Measurements from ENCODE around the gene KCTD19.
A peak's percentile ranks its signal among the peaks of the same experiment; 100 is the strongest.

The KCTD19 gene

DNA sequence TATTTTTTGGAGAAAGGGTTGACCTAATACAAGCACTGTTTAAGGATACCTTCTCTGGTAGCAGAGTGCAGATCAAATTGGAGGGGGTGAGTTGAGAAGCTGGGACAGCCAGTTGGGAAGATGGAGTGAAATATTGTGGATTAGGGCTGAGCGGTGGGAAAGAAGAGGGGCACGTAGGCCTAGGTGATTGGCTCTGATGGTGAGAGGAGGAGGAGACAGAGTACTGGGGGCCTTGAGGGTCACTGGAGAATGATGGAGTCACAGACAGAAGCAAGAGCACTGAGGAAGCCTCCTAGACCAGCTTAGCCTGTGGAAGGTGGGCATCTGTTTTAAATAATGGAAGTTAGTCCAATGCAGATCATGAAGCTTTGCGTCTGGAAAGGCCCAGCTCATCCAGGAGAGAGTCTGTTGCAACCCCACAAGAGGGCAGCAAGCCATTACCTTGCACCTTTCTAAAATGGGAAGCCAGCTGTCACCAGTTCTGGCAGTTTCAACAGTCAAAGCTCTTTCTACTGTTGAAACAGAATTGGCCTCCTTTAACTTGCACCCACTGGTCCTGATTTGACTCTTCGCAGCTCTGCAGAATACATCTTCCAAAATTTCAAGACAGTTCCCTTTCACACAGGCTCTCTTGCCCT lies 66.0 kb downstream of the KCTD19 start:
- no peak for DNase-seq (ENCODE audit: low read depth in 1 of 2, low spot score in 1 of 2)

- no peak for DNase-seq (ENCODE audit: low read depth in 1 of 2, low spot score in 1 of 2)
These were observed 66.8 kb downstream of the KCTD19 start for GRCh38 chr16:67259705-67260104.

- DNase-seq (ENCODE audit: low read depth in 1 of 2, low spot score in 1 of 2), result no peak
These were observed 68.2 kb downstream of the KCTD19 start for GRCh38 chr16:67258161-67258835.

- DNase-seq (ENCODE audit: low read depth in 1 of 2, low spot score in 1 of 2), result no peak
These were observed 68.9 kb downstream of the KCTD19 start for GRCh38 chr16:67257486-67258160.

DNA sequence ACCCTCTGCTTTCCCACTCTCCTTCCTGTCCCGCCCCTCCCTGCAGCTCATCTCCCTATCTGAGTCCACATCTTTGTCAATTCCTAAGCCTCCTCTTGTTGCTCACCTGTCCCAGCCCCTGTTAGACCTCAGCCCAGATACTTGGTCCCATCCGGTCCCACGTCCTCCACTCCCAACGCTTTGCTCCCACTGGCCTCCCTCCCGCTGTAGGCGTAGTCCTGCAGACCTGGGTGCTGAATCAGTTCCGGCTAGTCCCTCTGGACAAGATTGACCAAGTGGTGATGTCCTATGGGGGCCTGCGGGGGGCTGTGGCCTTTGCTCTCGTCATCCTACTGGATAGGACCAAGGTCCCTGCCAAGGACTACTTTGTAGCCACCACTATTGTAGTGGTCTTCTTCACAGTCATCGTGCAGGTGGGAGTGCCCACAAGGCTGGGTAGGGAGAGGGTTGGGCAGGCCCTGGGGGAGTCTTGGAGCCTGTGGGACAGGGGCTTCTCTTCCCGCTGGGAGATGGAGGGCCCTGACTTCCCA lies 69.8 kb downstream of the KCTD19 start:
- DNase-seq (ENCODE audit: low read depth in 1 of 2, low spot score in 1 of 2), result no peak

- no peak for DNase-seq (ENCODE audit: low read depth in 1 of 2, low spot score in 1 of 2)
These were observed 70.9 kb downstream of the KCTD19 start for GRCh38 chr16:67255553-67256221.

DNA sequence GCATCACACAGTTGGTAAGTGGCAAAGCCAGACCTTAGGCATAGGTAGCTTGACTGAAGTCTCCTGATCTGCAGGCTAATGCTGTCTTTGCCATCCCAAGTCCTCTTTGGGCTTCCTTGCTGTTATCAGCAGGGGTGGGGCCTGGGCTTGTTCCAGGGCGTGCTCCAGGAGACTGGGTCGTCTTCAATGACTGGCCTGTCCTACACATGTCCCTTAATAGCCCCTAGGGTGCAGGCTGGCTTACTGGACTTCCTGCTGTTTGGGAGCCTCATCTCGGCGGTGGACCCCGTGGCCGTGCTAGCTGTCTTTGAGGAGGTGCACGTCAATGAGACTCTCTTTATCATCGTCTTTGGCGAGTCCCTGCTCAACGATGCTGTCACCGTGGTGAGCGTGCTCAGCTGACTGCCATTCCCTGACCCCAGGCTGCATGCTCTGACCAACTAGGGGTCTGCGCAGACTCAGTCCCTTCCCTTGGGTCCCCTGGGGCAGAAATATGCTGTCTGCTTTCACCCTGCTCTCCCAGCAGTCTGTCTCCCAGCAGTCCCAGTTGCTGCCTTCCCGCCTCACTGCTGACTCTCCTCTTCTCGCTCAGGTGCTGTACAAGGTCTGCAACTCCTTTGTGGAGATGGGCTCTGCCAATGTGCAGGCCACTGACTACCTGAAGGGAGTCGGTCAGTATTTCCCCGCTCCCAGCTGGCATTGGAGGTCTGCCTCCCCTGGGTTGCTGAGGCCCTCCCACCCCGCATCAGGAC lies 71.6 kb downstream of the KCTD19 start:
- DNase-seq (ENCODE audit: low read depth in 1 of 2, low spot score in 1 of 2), result no peak

GRCh38 chr16:67252609-67253497 lies 73.7 kb downstream of the KCTD19 start:
- DNase-seq (ENCODE audit: low read depth in 1 of 2, low spot score in 1 of 2), result no peak

GRCh38 chr16:67250045-67250327 lies 76.6 kb downstream of the KCTD19 start:
- DNase-seq (ENCODE audit: low read depth in 1 of 2, low spot score in 1 of 2), result no peak

DNA sequence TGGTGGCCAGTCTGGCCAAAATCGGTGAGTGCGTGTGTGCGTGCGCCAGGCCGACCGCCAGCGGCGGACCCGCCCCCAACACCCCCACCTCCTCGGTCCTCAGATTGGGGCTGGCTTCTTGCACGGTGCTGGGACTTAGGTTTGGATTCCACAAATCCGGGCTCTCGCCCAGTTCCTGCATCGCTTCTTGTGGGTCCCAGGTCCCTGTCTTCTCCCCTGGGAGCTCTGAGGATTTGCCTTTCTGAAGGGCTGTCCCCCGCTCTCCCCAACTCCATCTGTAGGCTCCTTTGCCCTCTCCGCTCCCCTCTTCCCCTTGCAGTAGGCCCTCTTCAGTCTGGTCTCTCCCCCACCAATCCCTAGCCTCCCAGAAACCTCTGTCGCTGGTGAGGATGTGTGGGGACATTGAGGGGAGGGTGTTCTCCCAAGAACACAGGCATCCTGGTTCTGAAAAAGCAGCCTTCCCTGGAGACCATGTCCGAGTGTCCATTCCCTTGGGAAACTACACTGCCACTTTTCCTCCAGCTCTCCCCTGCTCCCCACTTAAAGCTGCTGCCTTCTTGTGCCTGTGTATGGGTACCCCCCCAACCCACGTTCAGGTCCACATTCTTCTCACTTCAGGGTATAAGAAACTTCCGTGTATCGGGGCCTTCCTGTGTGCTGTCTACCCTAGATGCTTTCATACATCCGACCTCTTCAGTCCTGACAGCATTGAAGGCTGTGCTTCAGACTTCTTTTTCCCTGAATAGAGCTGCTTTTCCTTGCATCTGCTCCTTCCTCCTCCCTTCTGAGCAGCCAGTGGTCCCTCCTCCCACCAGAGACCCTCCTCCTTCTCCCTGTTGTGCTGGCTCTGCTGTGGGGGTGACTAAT lies 77.1 kb downstream of the KCTD19 start:
- DNase-seq (ENCODE audit: low read depth in 1 of 2, low spot score in 1 of 2), result no peak

GRCh38 chr16:67248401-67249177 lies 78.0 kb downstream of the KCTD19 start, which contains the start of gene SLC9A5:
SLC9A5 (plus strand) TSS chr16:67248979; CDS start chr16:67249015, 36 bp downstream.
- DNase-seq (ENCODE audit: low read depth in 1 of 2, low spot score in 1 of 2), result peak in 1 of 2 donors; percentile 22

GRCh38 chr16:67248073-67248400 lies 78.5 kb downstream of the KCTD19 start:
- no peak for DNase-seq (ENCODE audit: low read depth in 1 of 2, low spot score in 1 of 2)

GRCh38 chr16:67247192-67248072 lies 79.1 kb downstream of the KCTD19 start, which contains the start of gene FHOD1:
FHOD1 (minus strand) TSS chr16:67247481; CDS start chr16:67247410, 71 bp downstream.
- DNase-seq (ENCODE audit: low read depth in 1 of 2, low spot score in 1 of 2), result peak; percentile 94 to 96

GRCh38 chr16:67246756-67247191 lies 79.8 kb downstream of the KCTD19 start:
- DNase-seq (ENCODE audit: low read depth in 1 of 2, low spot score in 1 of 2), result peak; percentile 20 to 33

- DNase-seq (ENCODE audit: low read depth in 1 of 2, low spot score in 1 of 2), result peak in 1 of 2 donors; percentile 15
These were observed 80.3 kb downstream of the KCTD19 start for GRCh38 chr16:67246081-67246755.

GRCh38 chr16:67245674-67246080 lies 80.9 kb downstream of the KCTD19 start:
- DNase-seq (ENCODE audit: low read depth in 1 of 2, low spot score in 1 of 2), result no peak

- no peak for DNase-seq (ENCODE audit: low read depth in 1 of 2, low spot score in 1 of 2)
These were observed 81.4 kb downstream of the KCTD19 start for GRCh38 chr16:67245186-67245585.
